ENCODE results near the gene ALDH4A1.

The ALDH4A1 gene

DNA sequence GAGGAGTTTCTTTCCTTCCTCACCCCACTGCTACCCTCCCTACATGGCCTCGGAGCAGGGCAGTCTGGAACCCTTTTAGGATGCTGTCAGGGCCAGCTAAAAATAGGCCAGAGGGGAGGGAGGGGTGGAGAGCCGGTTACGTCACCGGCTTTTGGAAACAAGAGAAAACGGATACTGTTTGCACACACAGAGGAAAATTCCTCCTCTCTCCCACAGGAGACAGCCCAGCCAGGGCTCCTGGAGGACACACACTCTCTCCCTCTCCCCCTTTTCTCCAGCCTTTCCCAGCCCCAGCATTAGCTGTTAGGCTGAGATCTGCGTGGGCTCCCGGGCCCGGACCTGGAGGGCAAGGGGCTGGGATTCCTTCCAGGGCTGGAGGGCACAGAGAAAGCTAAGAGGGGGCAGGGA lies 20.0 kb upstream of the ALDH4A1 start:
- DNase-seq = no peak

DNA sequence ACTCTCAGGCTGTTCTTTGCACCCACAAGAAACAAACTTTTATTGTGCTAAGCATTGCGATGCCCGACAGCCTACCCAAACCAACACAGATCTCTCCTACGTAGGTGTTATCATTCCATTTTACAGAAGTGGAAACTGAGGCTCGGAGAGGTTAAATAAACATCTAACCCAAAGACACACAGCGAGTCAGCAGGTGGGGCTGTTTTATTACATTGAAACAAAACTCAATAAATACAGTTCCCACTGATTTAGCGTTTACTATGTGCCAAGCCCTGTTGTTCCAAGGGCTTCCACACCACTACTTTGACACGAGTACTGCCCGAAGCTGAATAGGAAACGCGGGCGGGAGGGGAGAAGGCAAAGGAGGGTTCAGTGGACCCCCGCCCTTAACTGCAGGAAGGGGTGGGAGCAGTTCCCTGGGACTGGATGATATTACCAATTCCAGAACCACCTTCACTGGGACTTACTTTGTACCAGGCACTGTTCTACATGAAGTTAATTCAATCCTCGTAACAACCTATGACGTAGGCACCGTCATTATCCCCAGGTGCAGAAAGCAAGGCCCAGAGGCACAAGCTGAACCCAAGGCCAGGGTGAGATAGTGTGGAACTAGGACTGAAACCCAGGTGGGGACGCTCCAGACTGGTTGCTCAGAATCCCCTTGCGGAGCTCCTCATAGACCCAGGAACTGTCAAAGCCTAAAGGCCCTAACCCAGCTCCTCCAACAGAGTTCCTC lies 19.3 kb upstream of the ALDH4A1 start:
- no peak for DNase-seq

DNA sequence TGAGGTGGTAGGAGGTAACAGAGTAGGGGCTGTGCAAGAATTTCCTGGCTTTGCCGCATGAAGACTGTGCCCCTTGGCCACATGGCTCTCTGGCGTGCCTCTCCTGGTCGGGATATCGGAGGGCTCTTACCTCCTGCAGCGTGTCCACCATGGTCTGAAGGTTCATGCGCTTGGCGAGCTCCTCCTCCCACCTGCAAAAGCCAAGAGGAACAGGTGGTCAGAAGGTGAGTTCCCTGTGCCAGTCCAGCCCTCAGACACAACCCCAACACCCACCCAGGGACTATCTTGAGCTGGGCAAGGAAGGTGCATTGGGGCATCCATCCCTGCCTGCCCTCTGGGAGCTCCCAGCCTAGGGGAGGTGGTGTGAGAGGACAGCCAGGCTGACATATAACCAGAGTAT lies 18.6 kb upstream of the ALDH4A1 start:
- DNase-seq = no peak

DNA sequence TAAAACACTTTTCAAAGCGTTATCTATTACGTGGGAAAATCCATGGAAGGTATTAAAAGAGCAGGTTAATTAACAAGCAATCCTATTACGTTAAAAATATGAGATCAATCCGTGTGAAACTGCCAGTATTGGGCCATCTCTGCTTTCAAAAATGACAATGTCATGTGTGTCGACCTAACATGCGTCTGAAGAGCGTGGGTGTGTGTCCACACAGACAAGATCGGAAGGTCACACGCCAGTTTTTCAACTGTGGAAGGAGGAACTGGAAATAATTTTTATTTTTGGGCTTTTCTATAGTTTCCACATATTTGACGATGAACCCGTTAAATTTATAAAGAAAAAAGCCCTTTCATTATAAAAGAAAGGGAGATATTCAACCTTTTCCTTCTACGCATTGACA lies 17.6 kb upstream of the ALDH4A1 start:
- no peak for DNase-seq

DNA sequence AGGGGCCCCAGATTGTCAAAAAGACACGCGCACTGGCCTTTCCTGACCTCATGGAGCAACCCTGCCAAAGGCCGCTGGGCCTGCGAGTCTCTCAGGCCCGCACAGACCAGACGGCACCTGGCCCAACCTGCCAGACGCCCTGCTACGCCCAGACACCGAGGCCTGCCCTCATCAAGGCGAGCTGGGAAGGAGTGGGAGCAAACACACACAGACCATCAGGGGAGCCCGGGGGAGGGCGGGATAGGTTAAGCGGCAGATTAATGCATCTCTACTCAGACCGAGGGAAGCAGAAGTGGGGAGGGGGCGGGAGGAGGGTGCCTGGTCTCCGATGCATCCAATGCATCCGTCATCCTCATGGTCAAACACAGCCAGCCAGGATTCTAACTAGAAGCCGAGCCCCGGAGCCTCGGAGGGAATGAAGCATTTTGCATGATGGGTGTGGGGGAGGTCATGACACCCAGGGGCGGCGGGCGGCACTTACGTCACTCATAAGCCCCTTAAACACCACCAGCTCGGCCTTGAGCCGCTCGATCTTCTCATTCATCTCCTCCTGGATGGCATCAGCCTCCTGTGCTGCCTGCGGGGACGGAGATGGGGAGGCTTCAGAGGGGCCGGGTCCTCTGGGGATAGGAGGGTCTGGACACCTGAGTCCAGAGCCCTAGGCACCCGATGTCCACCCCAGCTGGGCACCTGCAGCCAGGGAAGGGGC lies 17.0 kb upstream of the ALDH4A1 start:
- DNase-seq = no peak

DNA sequence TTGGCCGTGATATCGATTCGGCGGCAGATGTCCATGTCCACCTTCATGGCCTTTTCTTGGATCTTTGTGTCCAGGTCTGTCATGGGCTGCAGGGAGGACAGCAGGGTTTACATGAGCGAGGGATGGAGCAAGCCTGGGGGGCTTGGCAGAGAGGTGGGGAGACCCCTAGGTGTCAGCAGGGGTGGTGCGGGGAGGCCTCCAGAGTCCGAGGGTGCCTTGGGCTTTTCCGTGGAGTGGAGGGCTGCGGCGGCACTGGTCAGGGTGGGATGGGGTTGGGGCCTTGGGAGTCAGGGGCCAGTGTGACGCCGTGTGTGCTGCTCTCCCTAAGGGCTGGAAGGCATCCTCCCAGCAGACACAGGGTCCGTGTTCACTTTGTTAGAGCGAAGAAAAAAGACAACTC lies 16.1 kb upstream of the ALDH4A1 start:
- no peak for DNase-seq

DNA sequence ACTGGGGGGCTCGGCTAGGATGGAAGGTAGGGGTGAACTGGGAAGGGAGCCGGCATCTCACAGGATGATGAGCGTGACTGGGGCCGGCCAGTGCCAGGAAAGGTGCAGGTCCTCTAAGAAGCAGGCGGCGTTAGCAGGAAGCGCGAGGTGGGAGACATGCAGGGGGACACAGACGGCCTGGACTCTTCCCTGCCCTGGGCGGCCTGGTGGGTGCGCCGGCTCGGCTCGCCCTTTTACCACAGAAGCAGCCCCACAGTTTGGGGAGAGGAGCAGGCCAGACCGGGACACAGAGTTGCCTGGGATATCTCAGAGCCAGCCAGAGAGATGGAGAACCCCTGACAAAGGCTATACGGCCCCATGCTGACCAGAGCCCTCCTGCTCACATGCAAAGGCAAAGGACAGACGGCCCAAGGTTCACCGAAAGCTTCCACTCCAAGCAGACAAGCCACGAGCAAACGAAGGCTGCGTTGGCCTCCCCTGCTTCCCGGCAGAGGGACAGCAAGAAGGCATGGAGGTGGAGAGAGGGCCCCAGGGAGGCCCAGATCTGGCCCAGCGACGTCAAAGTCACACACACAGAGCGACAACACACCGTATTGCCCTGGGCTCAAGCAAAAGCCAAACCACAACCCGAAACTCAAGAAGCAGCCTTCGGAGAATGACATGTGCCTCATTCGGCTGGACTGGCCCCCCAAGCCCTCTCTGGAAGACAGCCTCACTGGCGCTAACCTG lies 14.9 kb upstream of the ALDH4A1 start:
- no peak for DNase-seq

DNA sequence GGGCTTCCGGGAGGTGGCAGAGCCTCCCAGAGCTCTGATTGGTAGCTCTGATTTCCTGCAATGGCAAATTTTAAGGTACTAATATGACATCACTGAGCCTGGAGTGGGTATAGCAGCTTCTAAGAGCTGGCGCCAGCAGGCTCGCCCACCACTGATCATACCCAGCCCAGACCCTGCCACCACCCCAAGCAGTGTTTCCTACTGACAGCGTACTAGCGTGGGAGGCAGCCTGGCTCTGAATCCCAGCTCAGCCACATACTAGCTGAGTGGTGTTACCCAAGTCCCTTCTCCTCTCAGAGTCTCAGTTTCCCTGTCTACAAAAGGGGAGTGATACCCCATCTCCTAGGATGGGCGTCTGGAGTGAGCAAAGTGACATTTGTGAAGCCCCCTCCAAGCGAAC lies 13.0 kb upstream of the ALDH4A1 start:
- DNase-seq = no peak

DNA sequence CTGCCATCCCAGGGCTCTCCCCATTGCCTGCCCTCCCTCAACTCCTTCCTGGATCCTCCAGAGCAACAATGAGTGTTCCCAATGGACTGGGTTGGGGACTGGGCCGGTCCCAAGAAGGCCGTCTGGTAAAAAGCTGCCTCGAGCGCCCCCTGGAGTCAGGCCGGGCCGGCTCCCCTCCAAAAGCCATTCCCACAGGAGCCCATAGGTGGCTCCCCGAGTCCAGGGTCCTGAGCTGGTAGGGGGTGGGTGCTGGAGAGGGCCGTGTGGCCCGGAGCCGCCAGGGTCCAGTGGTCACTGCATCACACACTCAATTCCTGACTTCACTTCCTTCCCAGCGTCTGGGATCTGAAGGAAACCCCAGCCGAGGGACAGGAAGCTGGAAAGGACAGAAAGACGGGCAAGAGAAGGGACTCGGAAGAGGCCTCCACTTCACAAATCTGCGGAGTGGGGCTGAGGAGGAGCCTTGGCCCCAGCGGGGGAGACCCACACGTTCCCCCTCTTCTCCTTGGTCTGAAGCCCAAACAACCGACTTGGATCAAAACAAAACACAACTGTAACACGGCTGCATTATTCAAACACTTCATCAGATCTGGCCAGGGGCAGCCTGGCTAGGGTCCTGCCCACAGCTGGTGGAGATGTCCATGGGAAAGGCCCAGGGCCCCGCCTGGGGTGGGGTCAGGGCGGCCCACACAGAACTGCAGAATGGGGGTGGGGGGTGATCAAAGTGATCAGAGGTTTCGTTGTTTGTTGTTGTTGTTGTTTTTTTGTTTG lies 10.9 kb upstream of the ALDH4A1 start:
- DNase-seq = peak; percentile 85

DNA sequence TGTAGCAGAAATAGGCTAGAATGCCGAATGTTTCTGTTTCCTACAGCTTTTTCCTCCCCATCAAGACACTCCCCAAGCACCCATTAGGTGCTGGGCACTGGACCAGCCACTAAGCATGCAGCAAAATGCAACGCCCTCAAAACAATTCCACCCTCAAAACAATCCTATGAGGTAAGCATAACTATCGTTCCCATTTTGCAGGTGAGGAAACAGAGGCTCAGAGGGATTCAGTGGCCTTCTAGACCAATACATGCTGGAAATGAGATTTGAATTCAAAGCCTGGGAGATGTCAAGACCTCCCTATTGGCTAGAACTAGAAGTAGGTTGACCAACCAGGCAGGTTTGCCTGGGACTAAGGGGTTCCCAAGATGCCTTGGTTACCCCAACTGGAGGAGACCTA lies 10.2 kb upstream of the ALDH4A1 start:
- no peak for DNase-seq

DNA sequence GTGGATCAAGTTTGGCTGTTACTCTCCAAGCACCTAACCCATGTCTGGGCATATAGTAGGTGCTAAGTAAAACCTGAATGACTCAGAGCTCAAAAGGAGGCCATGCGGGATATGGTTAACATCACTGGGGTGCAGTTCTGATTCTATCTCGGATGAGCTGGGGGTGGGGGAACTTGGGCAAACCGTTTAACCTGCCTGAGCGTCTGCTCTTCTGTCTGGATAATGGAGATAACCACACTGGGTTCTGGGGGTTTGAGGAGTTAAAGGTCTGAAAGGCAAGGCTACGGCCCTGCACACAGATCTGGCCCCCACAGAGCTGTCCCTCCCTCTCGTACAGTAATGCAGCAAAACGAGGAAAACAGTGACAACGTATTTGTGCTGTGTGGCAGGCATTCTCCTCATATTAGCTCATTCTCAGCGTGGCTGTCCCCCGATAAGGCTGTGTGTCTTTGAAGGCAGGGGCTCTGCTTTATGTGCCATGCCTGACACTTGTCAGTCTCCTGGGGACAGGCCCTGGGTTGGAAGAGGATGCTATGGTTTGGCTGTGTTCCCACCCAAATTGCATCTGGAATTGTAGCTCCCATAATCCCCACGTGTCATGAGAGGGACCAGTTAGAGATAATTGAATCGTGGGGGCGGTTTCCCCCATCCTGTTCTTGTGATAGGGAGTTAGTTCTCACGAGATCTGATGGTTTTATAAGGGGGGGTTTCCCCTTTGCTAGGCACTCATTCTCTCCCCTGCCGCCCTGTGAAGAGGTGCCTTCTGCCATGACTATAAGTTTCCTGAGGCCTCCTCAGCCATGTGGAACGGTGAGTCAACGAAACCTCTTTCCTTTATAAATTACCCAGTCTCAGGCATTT lies 6.8 kb upstream of the ALDH4A1 start:
- DNase-seq = peak; percentile 48

DNA sequence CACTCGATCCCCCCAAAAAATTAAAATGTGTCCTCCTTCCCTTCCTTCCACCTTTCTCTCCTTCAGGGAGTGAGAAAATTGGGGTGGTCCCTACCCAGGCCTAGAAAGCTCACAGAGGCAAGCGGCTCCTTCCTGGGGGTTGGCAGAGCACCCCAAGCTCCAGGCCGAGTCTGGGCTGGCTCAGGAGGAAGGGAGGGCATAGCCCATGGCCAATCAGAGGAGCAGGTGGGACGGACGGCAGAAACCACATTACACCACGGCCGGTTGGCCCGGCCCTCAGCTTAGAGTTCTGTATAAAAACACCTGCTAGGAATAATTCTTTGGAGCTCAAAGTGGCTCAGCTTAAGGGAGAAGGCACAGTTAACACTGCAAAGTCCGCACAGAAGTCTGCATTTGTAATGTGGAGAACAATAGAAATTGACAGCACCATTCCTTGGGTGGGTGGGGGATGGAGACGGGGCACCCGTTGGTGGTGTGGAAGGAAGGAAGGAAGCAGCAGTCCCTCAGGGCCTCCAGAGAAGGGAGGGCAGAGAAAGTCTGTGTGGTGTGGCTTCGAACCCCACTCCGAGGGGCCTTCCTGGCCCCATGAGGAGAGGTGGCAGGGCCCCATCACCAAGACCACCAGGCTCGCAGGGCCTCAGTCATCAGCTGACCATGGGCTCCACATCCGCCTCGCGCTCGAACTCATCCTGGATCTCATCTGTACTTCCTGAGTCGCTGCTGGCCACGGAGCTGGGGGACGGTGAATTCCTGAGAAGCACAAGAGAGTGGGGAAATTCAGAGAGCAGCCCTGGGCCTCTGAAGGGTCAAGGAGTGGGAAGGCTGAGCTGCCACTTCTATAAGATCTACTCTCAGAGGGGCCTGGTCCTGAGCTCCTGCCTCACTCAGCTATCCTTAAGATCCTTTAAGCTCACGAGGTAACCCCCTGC lies 5.8 kb upstream of the ALDH4A1 start:
- no peak for DNase-seq

DNA sequence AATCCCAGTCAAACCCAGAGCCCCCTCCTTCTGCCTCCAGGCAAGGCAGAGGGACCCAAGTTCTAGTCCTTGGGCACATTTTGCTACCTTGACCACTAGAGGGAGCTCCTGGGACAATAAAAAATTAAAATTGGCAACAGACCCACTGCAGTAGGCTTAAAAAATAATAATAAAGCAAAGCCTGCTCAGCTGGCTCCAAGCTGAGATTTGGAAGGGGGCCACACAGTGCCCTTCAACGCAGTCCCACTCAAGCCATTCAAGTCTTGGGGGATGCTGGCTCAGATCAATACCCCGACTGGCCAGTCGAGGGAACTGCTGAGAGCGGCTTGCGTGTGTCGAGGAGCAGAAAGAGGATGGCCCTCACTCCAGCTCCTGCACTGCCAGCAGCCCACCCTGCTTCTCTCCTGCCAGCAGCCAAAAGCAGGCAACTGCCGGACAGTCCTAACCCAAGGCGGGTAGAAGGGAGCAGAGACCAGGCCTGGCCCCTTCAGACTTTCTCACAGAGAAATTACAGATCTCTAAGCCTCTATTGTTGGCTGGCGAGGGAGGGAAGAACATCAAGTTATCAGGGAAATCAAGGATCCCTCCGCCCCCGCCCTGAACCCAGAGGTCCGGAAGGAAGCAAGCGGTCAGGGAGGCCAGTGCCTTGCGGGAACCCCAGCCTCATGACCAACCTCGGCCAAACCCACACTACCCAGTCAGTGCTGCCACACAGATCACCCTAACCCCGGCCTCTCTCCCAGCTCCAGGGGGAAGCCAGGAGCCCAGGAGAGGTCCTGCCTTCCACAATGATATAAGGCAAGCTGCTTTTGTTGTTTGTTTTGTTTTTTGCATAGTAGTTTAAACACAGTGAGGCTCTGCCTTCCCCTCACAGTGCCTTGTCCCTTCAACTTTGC lies 4.9 kb upstream of the ALDH4A1 start:
- DNase-seq = peak; percentile 58

DNA sequence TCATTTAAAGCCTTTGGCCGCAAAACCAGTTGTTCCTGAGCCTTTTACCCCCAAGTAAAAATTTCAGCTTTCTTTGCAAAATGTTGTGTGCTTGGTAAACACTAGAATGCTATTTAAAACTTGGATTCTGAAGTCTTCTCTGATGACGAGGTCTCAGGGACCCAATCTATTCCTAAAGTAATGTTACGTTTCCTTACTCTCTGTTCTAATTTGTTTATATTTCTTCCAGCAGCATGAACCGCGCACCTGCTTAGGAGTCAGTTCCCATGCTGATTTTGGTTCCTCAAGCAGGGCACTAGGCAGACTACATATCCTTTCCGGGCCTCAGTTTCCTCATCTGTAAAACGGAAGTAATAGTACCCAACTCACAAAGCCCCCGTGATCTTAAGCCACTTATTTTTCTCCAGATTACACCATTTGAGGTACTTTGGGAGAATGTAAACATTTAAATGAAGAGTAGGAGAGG lies 969 bp upstream of the ALDH4A1 start:
- DNase-seq = no peak

DNA sequence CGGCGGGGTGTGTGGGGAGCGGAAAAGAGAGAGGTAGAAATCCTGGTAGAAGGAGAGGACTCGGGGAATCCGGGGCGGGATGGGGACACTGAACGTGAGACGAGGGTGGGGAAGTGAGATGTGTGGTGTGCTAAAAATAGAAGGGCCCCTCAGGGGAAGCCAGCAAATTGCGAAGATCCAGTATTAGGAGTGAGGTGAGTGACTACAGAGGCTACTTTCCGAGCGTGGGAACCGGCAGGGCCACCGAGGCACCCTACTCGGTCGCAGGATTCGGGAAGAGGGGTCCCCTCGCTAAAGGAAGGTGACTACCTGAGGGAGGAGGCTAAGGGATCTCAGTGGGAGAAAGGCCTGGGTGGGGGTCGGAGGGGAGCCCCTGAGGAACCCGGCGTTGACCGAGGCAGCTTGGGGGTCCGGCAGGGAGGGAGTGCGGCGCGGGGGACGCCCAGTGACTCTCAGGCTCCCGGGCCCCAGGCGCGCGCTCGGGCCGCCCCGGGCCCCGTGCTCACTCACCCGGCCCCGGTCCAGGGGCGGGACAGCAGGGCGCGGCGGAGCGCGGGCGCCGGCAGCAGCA lies 318 bp downstream of the ALDH4A1 start:
- DNase-seq = peak; percentile 22

DNA sequence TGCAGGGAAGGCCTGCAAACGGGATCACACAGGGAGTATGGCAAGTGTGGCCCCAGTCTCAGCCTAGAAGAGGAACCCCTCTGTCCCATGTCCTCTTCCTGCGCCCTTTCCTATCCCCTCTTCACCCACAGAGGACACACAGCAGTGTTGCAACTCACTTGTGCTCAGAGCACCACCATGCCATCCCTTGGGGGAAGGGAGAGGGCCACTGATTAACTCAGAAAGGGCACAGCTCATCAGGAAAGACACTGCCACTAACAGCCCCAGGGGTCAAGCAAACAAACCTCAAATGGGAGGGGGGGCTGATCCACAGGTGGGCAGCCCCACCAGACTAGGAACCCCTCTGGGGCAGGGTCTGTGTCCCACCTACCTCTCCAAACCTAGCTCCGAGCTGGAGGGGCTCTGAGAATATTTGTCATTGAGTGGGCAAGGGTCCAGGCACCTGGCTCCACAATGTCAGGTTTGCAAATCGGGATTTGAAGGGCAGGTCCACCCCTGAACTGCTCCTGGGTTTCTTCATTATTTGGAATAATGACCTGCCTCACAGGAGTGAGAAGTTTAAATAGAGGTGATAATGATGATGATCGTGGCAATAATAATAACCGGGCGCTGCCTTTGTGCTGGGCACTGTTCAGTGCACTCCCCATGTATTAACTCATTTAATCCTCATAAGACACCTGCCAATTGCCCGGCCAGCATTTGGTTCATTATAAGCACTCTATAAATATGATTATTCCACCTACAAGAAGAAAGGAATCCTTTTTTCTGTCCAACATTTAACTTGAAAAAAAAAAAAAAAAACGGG lies 1.0 kb downstream of the ALDH4A1 start:
- DNase-seq = no peak

DNA sequence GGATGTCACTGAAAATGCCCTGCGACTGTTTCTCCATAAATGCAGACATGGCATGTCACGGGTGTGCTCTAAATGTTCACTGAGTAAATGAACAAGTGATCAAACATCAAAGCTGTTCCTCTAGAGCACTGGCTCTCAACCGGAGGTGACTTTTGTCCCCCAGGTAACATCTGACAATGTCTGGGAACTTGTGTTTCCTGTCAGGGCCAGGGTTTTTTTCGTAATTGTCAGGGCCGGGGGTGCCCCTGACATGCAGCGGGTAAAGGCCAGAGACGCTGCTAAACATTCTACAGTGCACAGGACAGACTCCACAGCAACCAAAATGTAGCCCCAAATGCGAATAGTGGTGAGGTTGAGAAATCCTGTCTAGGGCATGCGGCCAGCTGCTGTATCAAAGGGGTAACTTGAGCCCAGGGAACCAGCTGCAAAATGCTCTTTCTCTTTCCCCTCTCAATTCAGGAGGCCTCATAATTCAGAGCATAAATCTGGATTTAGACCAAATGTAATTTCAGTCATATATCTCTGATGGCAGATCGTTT lies 2.0 kb downstream of the ALDH4A1 start:
- DNase-seq = no peak

DNA sequence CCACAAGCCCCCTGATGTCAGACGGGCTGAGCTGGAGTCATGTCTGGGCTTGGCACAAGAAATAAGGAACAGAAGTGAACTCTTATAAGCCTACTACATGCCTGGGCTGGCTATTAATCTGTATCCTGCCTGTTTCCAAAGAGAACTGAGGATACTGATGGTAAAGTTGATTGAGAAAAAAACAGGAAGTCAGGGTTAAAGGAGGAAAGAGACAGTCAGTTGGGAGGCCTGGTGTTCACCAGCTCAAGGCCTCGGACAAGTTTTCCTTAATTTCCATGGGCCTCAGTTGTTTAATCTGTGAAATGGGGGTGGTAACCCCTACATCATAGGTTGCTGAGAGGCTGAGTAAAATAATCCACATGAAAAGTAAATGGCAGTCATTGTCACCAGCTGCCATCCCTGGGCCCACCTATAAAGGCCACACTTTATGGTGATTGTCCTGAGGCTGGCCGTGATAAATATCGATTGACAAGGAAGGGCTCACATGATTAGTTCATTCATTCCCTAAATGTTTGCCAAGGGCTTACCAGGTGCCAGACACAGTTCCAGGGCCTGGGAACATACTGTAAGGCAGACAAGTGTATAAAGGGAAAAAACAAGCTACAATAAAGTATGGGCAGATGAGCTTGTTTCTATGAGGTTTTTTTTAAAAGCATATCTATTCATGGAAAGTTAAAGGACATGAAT lies 2.8 kb downstream of the ALDH4A1 start:
- no peak for DNase-seq
